Duodenal mucosa (tissue), 2 donors: Measurements from ENCODE around the gene CDKN1A.

Experiments used
- H3K27ac ChIP-seq: one replicate; pipeline ENCODE4 v1.7.0; 2013; ENCODE audit warnings: low read depth, low read length
- H3K27me3 ChIP-seq, 2 donors: one replicate each; pipeline ENCODE4 v1.7.0; 2013; ENCODE audit warnings: low read length in 2 of 2, control low read depth in 1 of 2; ENCODE audit not compliant: insufficient read depth in 2 of 2, control insufficient read depth in 1 of 2
- H3K36me3 ChIP-seq, 2 donors: one replicate each; pipeline ENCODE4 v1.7.0; 2013; ENCODE audit warnings: low read length in 2 of 2, control low read depth in 1 of 2; ENCODE audit not compliant: insufficient read depth in 2 of 2, control insufficient read depth in 1 of 2
- H3K4me1 ChIP-seq, 2 donors: one replicate each; pipeline ENCODE4 v1.7.0; 2013; ENCODE audit warnings: low read length in 2 of 2, control low read depth in 1 of 2; ENCODE audit not compliant: insufficient read depth in 2 of 2, control insufficient read depth in 1 of 2
- H3K4me3 ChIP-seq, 2 donors: one replicate each; pipeline ENCODE4 v1.7.0; 2013; ENCODE audit warnings: low read length in 2 of 2, low read depth in 1 of 2
- H3K9ac ChIP-seq, 2 donors: one replicate each; pipeline ENCODE4 v1.7.0; 2013; ENCODE audit warnings: low read length in 2 of 2, low read depth in 1 of 2
- H3K9me3 ChIP-seq, 2 donors: one replicate each; pipeline ENCODE4 v1.7.0; 2013; ENCODE audit warnings: low read length in 2 of 2, control low read depth in 1 of 2; ENCODE audit not compliant: control insufficient read depth in 1 of 2

CDKN1A gene

GRCh38 chr6:36665180-36665579, 13.3 kb upstream of the CDKN1A start:
- no peak overlapping the region for H3K27ac ChIP-seq
- H3K9me3 ChIP-seq = no peaks in the 10 kb centered on the region
- no peaks in the 10 kb centered on the region for H3K36me3 ChIP-seq
- peaks cover 23 to 31% of the 10 kb centered on the region in 2 donors for H3K4me1 ChIP-seq
- H3K9ac ChIP-seq = no peak overlapping the region
- no peak overlapping the region for H3K4me3 ChIP-seq
- H3K27me3 ChIP-seq = peaks cover 0 to 2% of the 10 kb centered on the region in 2 donors

DNA sequence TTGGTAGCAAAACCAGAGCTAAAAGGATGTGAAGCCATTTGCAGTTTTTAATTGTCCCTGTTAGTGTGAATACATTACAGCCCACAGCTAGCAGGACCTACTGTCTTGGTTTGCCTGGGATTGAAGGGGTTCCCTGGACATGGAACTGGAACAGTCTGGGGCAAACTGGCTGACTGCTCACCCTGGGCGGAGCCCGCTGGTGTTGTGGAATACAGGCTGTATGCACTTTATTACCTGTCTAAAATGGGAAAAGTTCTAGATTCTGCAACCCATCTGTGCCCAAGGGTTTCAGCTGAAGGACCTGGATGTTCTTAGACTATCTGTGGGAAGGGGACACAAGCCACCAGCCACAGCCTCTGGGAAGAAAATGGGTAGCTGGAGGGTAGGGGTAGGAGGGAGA, 12.2 kb upstream of the CDKN1A start:
- H3K36me3 ChIP-seq = no peaks in the 10 kb centered on the region
- peaks cover 20 to 32% of the 10 kb centered on the region in 2 donors for H3K4me1 ChIP-seq
- H3K9me3 ChIP-seq = no peaks in the 10 kb centered on the region
- no peak overlapping the region for H3K4me3 ChIP-seq
- H3K9ac ChIP-seq = no peak overlapping the region
- H3K27me3 ChIP-seq = no peaks in the 10 kb centered on the region
- H3K27ac ChIP-seq = no peak overlapping the region

GRCh38 chr6:36666826-36667591, 11.5 kb upstream of the CDKN1A start:
- H3K4me1 ChIP-seq = peaks cover 26 to 36% of the 10 kb centered on the region in 2 donors
- H3K9me3 ChIP-seq = no peaks in the 10 kb centered on the region
- no peaks in the 10 kb centered on the region for H3K36me3 ChIP-seq
- H3K9ac ChIP-seq = peak overlapping the region in 1 of 2 donors; percentile 3
- no peak overlapping the region for H3K27ac ChIP-seq
- H3K4me3 ChIP-seq = no peak overlapping the region
- no peaks in the 10 kb centered on the region for H3K27me3 ChIP-seq

- Histone ChIP-seq H3K27ac (no peak overlapping the region), H3K4me3 (no peak overlapping the region), H3K36me3 (no peaks in the 10 kb centered on the region)
Observed at GRCh38 chr6:36668591-36668990, 9.9 kb upstream of the CDKN1A start.

GRCh38 chr6:36669002-36669401, 9.5 kb upstream of the CDKN1A start:
- Histone ChIP-seq H3K9ac (no peak overlapping the region), H3K36me3 (no peaks in the 10 kb centered on the region), H3K27ac (no peak overlapping the region), H3K9me3 (no peaks in the 10 kb centered on the region), H3K27me3 (no peaks in the 10 kb centered on the region), H3K4me1 (peaks cover 12 to 26% of the 10 kb centered on the region in 2 donors), H3K4me3 (no peak overlapping the region)

More at GRCh38 chr6:36668591-36668990, 9.9 kb upstream of the CDKN1A start:
- H3K4me1 ChIP-seq = peaks cover 12 to 26% of the 10 kb centered on the region in 2 donors
- H3K9me3 ChIP-seq = no peaks in the 10 kb centered on the region
- H3K27me3 ChIP-seq = no peaks in the 10 kb centered on the region
- H3K9ac ChIP-seq = no peak overlapping the region

- Histone ChIP-seq H3K4me1 (peaks cover 12 to 26% of the 10 kb centered on the region in 2 donors), H3K9ac (no peak overlapping the region), H3K27ac (no peak overlapping the region), H3K27me3 (no peaks in the 10 kb centered on the region), H3K4me3 (no peak overlapping the region), H3K36me3 (no peaks in the 10 kb centered on the region), H3K9me3 (no peaks in the 10 kb centered on the region)
Observed at GRCh38 chr6:36670271-36670670, 8.2 kb upstream of the CDKN1A start.

- no peak overlapping the region for H3K4me3 ChIP-seq
- no peaks in the 10 kb centered on the region for H3K9me3 ChIP-seq
- no peaks in the 10 kb centered on the region for H3K36me3 ChIP-seq
- no peak overlapping the region for H3K9ac ChIP-seq
- peaks cover 18 to 28% of the 10 kb centered on the region in 2 donors for H3K4me1 ChIP-seq
- H3K27ac ChIP-seq = no peak overlapping the region
- no peaks in the 10 kb centered on the region for H3K27me3 ChIP-seq
Observed at GRCh38 chr6:36671687-36672375, 6.7 kb upstream of the CDKN1A start.

DNA sequence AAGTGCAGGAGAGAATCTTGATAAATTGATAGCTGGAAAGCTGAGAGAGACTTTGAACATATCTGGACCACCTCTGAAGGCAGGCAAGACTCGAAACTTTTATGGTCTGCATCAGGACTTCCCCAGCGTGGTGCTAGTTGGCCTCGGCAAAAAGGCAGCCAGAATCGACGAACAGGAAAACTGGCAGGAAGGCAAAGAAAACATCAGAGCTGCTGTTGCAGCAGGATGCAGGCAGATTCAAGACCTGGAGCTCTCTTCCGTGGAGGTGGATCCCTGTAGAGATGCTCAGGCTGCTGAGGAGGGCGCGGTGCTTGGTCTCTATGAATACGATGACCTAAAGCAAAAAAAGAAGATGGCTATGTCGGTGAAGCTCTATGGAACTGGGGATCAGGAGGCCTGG, 4.6 kb upstream of the CDKN1A start:
- peaks cover 35 to 36% of the 10 kb centered on the region in 2 donors for H3K4me1 ChIP-seq
- H3K36me3 ChIP-seq = no peaks in the 10 kb centered on the region
- H3K9me3 ChIP-seq = no peaks in the 10 kb centered on the region
- H3K9ac ChIP-seq = no peak overlapping the region
- H3K4me3 ChIP-seq = no peak overlapping the region
- H3K27me3 ChIP-seq = no peaks in the 10 kb centered on the region
- no peak overlapping the region for H3K27ac ChIP-seq

- Histone ChIP-seq H3K4me3 (no peak overlapping the region), H3K27ac (no peak overlapping the region), H3K36me3 (no peaks in the 10 kb centered on the region), H3K9ac (no peak overlapping the region), H3K4me1 (peaks cover 35 to 36% of the 10 kb centered on the region in 2 donors), H3K27me3 (no peaks in the 10 kb centered on the region), H3K9me3 (no peaks in the 10 kb centered on the region)
Observed at GRCh38 chr6:36674942-36675341, 3.6 kb upstream of the CDKN1A start.
